NK-92 (cell line): ENCODE data around the gene SPRR2E.
"Not testable (repeated sequence)": the region's sequence is repeated elsewhere in the genome, so short reads cannot be mapped to it uniquely, and the experiment has no call there.

Experiments used
- DNase-seq: peaks from one replicate; lab custom pipeline; 2025; ENCODE audit not compliant: unreplicated experiment; lab: John Stamatoyannopoulos, UW

The SPRR2E gene

GRCh38 chr1:153070243-153070642 is 24.1 kb downstream of the SPRR2E start:
- DNase-seq = no peak

- DNase-seq = no peak
Observed at GRCh38 chr1:153058826-153059784, 35.2 kb downstream of the SPRR2E start.

- no peak for DNase-seq
Observed at GRCh38 chr1:153058154-153058553, 36.2 kb downstream of the SPRR2E start.

- DNase-seq = no peak
Observed at GRCh38 chr1:153057375-153057774, 37.0 kb downstream of the SPRR2E start, which contains the start of gene SPRR2A. Gene SPRR2A (minus strand): TSS chr1:153057512. CDS start chr1:153056735, 777 bp downstream.

GRCh38 chr1:153056111-153056510 is 38.2 kb downstream of the SPRR2E start:
- DNase-seq = not testable (repeated sequence)

- no peak for DNase-seq
Observed at GRCh38 chr1:153049211-153049610, 45.1 kb downstream of the SPRR2E start.
